Measurements from ENCODE around the gene SBNO2. TPM values are rescaled to one million over a fixed set of nuclear protein-coding genes. Genes with fewer than 3 reads are reported as not detected.

The SBNO2 gene
- total and polyA plus RNA-seq, 2 donors (not counting 3 experiments of a cell fraction or from before 2014, with no cell fraction given) = 31.4 to 65.7 TPM

- Histone ChIP-seq H3K36me3 (ENCODE audit: control insufficient read depth in 2 of 2, extremely low read depth in 1 of 2, insufficient read depth in 2 of 2, low read length in 2 of 2) (peaks cover 3 to 15% of the 10 kb centered on the region in 2 experiments), H3K79me2 (ENCODE audit: control insufficient read depth, insufficient read depth, low read length) (no peaks in the 10 kb centered on the region), H3K4me1 (ENCODE audit: control insufficient read depth, extremely low read depth, insufficient read depth, low read length) (no peaks in the 10 kb centered on the region), H3K9me1 (replicated peaks; ENCODE audit: control insufficient read depth, extremely low read depth, insufficient read depth, low read length) (no peaks in the 10 kb centered on the region), H2AFZ (ENCODE audit: low read depth, low read length) (no peak overlapping the region), H3K9ac (replicated peaks; ENCODE audit: extremely low read depth, insufficient read depth, low read length) (no peak overlapping the region), H3K27me3 (ENCODE audit: control insufficient read depth in 2 of 2, insufficient read depth in 2 of 2, low read length in 2 of 2) (no peaks in the 10 kb centered on the region), H3K4me3 (replicated peaks in 1 of 3; ENCODE audit: insufficient read depth in 1 of 3, low read depth in 1 of 3, low read length in 3 of 3) (no peak overlapping the region), H3K4me2 (ENCODE audit: insufficient read depth, low read length) (no peak overlapping the region), H3K9me3 (replicated peaks; ENCODE audit: control insufficient read depth, insufficient read depth, low read length) (no peaks in the 10 kb centered on the region), H3K27ac (ENCODE audit: insufficient read depth, low read depth, low read length) (no peak overlapping the region), H4K20me1 (replicated peaks; ENCODE audit: control insufficient read depth, extremely low read depth, insufficient read depth, low read length) (no peaks in the 10 kb centered on the region)
- ChIA-PET POLR2A (no interaction called here), CTCF (no interaction called here)
- intact Hi-C loops (cut with micrococcal nuclease) (no loop called here), dilution Hi-C loops (cut with MboI; ENCODE audit: extremely low pct_ligation_motif_present, low sequenced_read_pairs) (no loop called here)
- no peak for DNase-seq (ENCODE audit: low read depth, low spot score)
- no TSS peak for BruUV-seq (replicated peaks)
- no peak for TF ChIP-seq EZH2 (IDR thresholded peaks at IDR 0.05; ENCODE audit: borderline replicate concordance, low read depth, low read length, severe bottlenecking)
- TF ChIP-seq JUN (IDR thresholded peaks at IDR 0.05; ENCODE audit: borderline replicate concordance, insufficient read depth, insufficient read length, low read depth) = no peak
- TF ChIP-seq FOS (IDR thresholded peaks at IDR 0.05; ENCODE audit: borderline replicate concordance, insufficient read depth, low read length) = no peak
- TF ChIP-seq POLR2AphosphoS5 (IDR thresholded peaks at IDR 0.05; ENCODE audit: insufficient read depth, low read depth, low read length) = no peak
- no peak for TF ChIP-seq POLR2A (IDR thresholded peaks at IDR 0.05; ENCODE audit: low read depth, low read length)
- TF ChIP-seq MYC (IDR thresholded peaks at IDR 0.05; ENCODE audit: low read depth, low read length) = no peak
- FAIRE-seq = no peak
Measured at GRCh38 chr19:1143828-1144399, 30.2 kb downstream of the SBNO2 start.

DNA sequence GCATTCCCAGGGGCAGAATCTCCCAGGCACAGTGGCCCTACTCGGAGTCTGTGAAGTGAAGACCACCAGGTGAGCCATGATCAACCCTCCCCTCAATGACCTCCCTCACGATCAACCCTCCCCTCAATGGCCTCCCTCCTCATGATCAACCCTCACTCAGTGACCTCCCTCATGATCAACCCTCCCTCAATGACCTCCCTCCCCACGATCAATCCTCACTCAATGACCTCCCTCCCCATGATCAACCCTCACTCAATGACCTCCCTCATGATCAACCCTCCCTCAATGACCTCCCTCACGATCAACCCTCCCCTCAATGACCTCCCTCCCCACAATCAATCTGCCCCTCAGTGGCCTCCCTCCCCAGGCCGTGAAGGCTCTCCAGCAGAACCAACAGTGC is 32.1 kb downstream of the SBNO2 start:
- Histone ChIP-seq H3K36me3 (ENCODE audit: control insufficient read depth in 2 of 2, extremely low read depth in 1 of 2, insufficient read depth in 2 of 2, low read length in 2 of 2) (peaks cover 3 to 12% of the 10 kb centered on the region in 2 experiments), H3K79me2 (ENCODE audit: control insufficient read depth, insufficient read depth, low read length) (no peaks in the 10 kb centered on the region), H3K4me3 (replicated peaks in 1 of 3; ENCODE audit: insufficient read depth in 1 of 3, low read depth in 1 of 3, low read length in 3 of 3) (no peak overlapping the region), H3K4me2 (ENCODE audit: insufficient read depth, low read length) (no peak overlapping the region), H4K20me1 (replicated peaks; ENCODE audit: control insufficient read depth, extremely low read depth, insufficient read depth, low read length) (no peaks in the 10 kb centered on the region), H3K9me1 (replicated peaks; ENCODE audit: control insufficient read depth, extremely low read depth, insufficient read depth, low read length) (no peaks in the 10 kb centered on the region), H2AFZ (ENCODE audit: low read depth, low read length) (no peak overlapping the region), H3K4me1 (ENCODE audit: control insufficient read depth, extremely low read depth, insufficient read depth, low read length) (no peaks in the 10 kb centered on the region), H3K27me3 (ENCODE audit: control insufficient read depth in 2 of 2, insufficient read depth in 2 of 2, low read length in 2 of 2) (no peaks in the 10 kb centered on the region), H3K9me3 (replicated peaks; ENCODE audit: control insufficient read depth, insufficient read depth, low read length) (no peaks in the 10 kb centered on the region), H3K9ac (replicated peaks; ENCODE audit: extremely low read depth, insufficient read depth, low read length) (no peak overlapping the region), H3K27ac (ENCODE audit: insufficient read depth, low read depth, low read length) (no peak overlapping the region)
- FAIRE-seq (no peak), DNase-seq (ENCODE audit: low read depth, low spot score) (no peak)
- intact Hi-C loops (cut with micrococcal nuclease) (no loop called here), dilution Hi-C loops (cut with MboI; ENCODE audit: extremely low pct_ligation_motif_present, low sequenced_read_pairs) (no loop called here)
- POLR2A ChIA-PET = no interaction called here
- TF ChIP-seq FOS (IDR thresholded peaks at IDR 0.05; ENCODE audit: borderline replicate concordance, insufficient read depth, low read length) (no peak), MYC (IDR thresholded peaks at IDR 0.05; ENCODE audit: low read depth, low read length) (no peak)
- TF ChIP-seq, protein P1, sequence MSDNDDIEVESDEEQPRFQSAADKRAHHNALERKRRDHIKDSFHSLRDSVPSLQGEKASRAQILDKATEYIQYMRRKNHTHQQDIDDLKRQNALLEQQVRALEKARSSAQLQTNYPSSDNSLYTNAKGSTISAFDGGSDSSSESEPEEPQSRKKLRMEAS (IDR thresholded peaks at IDR 0.05; ENCODE audit: insufficient read depth, insufficient read length) = no peak
- BruUV-seq (replicated peaks) = no TSS peak
- CTCF ChIA-PET = no interaction called here

Measured in endothelial cell of umbilical vein (primary cell).